OCI-M2 (cell line): Measurements from ENCODE around the gene HMGCR.

Source experiments
- DNase-seq: peaks from one replicate; lab custom pipeline; 2025; ENCODE audit not compliant: unreplicated experiment; lab: John Stamatoyannopoulos, UW

Gene HMGCR

GRCh38 chr5:75340714-75341478 lies 3.9 kb downstream of the HMGCR start:
- DNase-seq: no peak

- DNase-seq: no peak
Measured at GRCh38 chr5:75341934-75342333, 4.9 kb downstream of the HMGCR start.

- no peak for DNase-seq
Measured at GRCh38 chr5:75342836-75343235, 5.8 kb downstream of the HMGCR start.

DNA sequence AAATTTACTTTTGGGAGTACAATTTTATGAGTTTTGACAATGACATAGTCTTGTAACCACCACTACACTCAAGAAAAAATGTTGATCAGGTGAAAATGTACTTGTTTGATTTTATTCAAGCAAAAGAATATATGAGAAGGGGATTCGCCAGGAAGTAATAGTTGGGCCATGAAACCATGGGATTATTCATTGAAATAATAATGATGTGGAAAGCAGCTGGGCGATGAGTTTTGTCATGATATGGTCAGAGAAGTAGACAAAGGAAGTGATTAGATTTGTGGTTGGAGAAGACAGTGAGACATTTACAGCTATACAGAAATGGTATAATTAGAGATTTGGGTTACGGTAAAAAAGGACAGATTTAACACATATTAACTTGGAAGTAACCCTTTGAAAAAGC lies 11.2 kb downstream of the HMGCR start:
- DNase-seq: no peak

DNA sequence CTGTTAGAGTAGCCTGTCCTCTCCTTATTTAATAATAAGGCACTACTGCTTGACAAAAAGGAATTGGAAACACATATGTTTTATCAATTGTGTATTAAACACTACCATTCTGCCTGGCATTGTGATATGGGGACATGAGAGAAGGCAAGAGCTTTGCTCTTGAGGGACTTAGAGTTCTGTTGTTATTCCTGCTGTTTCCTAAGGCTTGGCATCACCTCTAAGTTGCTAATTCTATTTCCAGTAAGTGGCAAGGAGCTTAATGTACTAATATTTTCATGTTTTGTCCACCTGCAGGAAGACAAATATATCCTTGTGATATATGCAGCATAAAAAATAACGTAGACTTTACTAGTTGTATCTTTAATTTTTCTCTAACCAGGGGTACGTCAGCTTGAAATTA lies 12.6 kb downstream of the HMGCR start:
- no peak for DNase-seq

- DNase-seq: no peak
Measured at GRCh38 chr5:75351139-75351926, 14.3 kb downstream of the HMGCR start.

GRCh38 chr5:75355236-75355635 lies 18.2 kb downstream of the HMGCR start:
- DNase-seq: no peak

DNA sequence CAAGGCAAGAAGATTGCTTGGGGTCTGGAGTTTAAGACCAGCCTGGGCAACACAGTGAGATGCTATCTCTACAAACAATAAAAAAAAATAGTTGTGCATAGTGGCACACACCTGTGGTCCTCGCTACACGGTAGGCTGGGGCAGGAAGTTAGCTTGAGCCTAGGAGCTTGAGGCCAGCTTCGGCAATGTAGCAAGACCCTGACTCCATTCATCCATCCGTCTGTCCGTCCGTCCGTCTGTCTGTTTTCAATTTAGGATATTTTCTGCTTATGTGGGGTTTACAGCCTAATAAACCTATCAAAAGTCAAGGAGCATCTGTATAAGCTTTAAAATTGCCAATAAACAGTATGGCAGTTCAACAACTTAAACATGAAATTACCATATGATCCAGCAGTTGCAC lies 19.7 kb downstream of the HMGCR start:
- DNase-seq: no peak

GRCh38 chr5:75358117-75358516 lies 21.1 kb downstream of the HMGCR start:
- DNase-seq: no peak

- DNase-seq: no peak
Measured at GRCh38 chr5:75361310-75361709, 24.3 kb downstream of the HMGCR start.

GRCh38 chr5:75362474-75362975 lies 25.5 kb downstream of the HMGCR start:
- DNase-seq: no peak

DNA sequence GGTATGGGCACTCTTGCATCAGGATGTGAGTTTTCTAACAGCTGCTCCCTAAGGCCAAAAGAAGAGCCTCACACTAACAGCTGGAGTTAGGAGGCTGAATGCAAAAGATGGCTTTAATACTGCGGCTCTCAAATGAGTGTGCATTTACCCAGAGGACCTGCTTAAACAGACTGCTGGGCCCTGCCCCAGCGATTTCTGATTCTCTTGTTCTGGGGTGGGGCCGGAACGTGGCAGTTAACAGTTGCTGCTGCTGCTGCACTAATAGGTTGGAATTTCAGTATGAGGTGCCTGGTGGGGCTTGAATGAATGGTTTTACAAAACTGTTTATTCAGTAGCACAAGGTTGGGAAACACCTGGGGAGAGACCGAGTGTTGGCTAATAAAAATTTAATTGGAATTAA lies 26.1 kb downstream of the HMGCR start:
- DNase-seq: no peak

DNA sequence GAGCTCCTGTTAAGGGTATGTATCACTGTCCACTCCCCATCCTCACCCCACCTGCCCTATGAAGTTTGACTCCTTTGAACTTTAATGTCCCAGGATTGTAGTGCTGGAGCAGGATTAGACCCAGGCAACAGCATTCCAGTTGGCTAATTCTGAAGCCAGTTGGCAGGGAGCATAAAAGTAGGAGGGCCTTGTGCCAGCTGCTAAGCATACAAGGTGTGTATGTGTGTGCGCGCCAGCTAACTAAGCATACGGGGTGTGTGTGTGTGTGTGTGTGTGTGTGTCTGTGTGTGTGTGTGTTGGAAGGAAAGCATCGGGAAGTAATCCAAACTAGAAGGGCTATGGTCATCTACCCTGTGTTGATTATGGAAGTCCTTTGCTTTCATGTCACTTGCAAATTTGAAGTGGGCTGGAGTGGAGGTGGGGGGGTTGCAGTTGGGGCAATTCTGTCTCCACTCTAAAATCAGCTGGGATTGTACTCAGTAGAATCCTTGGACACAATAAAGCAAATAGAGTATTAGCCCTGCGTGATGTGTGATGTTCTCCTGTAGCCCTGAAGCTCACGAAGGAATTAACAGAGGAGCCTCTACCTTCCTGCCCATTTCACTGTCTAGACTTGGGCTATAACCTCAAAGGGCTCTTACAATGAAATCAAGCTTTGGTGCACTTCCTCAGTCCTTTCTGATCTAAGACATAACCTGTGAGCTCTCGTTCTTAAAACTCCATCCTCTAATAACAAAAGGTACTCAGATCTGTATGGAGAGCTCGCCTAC lies 26.9 kb downstream of the HMGCR start:
- no peak for DNase-seq

- no peak for DNase-seq
Measured at GRCh38 chr5:75364571-75365280, 27.7 kb downstream of the HMGCR start.

- no peak for DNase-seq
Measured at GRCh38 chr5:75365740-75366139, 28.7 kb downstream of the HMGCR start.

DNA sequence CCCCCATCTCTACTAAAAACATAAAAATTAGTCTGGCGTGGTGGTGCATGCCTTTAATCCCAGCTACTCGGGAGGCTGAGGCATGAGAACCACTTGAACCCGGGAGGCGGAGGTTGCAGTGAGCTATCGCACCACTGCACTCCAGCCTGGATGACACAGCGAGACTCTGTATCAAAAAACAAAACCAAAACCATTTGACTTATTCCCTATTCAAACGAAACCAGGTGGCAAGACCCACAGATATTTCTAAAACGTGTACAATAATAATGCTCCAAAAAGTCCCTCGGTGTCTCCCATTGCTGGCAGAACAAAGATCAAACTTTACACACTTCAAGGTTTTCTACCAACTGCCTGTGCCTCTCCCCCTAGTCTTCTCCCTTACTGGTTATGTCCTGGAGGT lies 29.8 kb downstream of the HMGCR start:
- no peak for DNase-seq

DNA sequence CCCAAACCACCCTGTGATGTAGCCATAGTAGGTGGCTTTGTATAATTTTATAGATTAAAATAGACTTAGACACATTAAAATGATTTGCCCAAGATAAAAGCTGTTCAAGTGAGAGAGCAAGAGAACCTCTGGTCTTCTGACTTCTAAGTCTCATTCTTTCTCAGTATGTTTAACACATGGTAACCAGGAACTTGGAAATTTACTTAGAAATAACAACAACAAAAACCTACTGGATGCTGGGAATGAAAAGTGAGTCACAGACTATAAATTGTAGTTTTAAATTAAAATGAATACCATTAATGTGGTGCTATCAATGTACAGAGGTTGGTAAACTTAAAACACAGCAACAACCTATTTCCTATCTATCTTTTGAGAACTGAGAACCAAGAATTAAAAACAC lies 30.4 kb downstream of the HMGCR start:
- DNase-seq: no peak

GRCh38 chr5:75368391-75368790 lies 31.4 kb downstream of the HMGCR start:
- no peak for DNase-seq

DNA sequence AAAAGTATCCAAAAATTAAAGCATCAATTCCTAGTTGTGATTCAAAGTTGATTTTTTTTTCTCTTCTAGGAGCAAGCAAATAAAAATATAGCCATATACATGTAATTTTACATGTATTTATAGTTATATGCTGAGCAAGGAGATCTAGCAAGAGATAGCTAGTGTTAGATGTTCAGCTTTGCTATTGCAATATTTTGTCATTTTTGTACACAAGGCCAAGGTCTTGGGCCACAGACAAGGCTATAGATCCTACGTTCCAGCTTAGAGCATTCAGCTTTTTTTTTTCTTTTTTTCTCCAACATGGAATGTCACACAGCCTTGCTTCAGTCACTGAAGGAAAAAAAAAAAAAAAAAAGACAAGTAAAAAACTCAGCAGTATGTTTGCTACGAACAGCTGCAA lies 36.8 kb downstream of the HMGCR start:
- no peak for DNase-seq

GRCh38 chr5:75374394-75374814 lies 37.4 kb downstream of the HMGCR start:
- DNase-seq: no peak

GRCh38 chr5:75375414-75375813 lies 38.4 kb downstream of the HMGCR start:
- DNase-seq: no peak
